Measurements from ENCODE around the gene CNTNAP4. TPM values are rescaled to one million over a fixed set of nuclear protein-coding genes. Genes with fewer than 3 reads are reported as not detected.

Gene CNTNAP4
- polyA plus RNA-seq, 2 of the 4 experiments (the other 2 are of a cell fraction): not detected

GRCh38 chr16:76345163-76345661 is 68.0 kb downstream of the CNTNAP4 start:
- TF ChIP-seq FOSL2 (IDR thresholded peaks at IDR 0.05): no peak
- TF ChIP-seq FOSL2 (CRISPR knock-in tag; IDR thresholded peaks at IDR 0.05): no peak
- TF ChIP-seq HOXB5 (CRISPR knock-in tag; IDR thresholded peaks at IDR 0.05): no peak
- TF ChIP-seq KDM5A (IDR thresholded peaks at IDR 0.05): no peak
- TF ChIP-seq ELK1 (IDR thresholded peaks at IDR 0.05; ENCODE audit: low read depth, low read length): no peak
- no peak for TF ChIP-seq HES2 (IDR thresholded peaks at IDR 0.05)
- TF ChIP-seq SMC3 (IDR thresholded peaks at IDR 0.05): no peak
- WGBS (ENCODE audit: missing lambda C conversion rate): 28% methylated on average over 3 of the region's 3 CpGs
- DNase-seq (ENCODE audit: low read depth in 1 of 2, low spot score in 1 of 2) (no peak), FAIRE-seq (no peak), ATAC-seq (no peak)
- no peak overlapping the region for H3K27ac ChIP-seq
- no peaks in the 10 kb centered on the region for H3K9me3 ChIP-seq
- no peak overlapping the region for H3K4me3 ChIP-seq
- H3K4me1 ChIP-seq: no peaks in the 10 kb centered on the region
- no peak overlapping the region for H3K4me2 ChIP-seq
- ChIA-PET POLR2A (no interaction called here), CTCF (no interaction called here)

GRCh38 chr16:76346210-76346609 is 69.0 kb downstream of the CNTNAP4 start:
- no peak overlapping the region for H3K4me3 ChIP-seq
- no peak overlapping the region for H3K27ac ChIP-seq
- DNase-seq (ENCODE audit: low read depth in 1 of 2, low spot score in 1 of 2) (no peak), FAIRE-seq (no peak), ATAC-seq (no peak)
- no peaks in the 10 kb centered on the region for H3K9me3 ChIP-seq
- WGBS (ENCODE audit: missing lambda C conversion rate): 47% methylated on average over 3 of the region's 3 CpGs
- H3K4me2 ChIP-seq: no peak overlapping the region
- no peak for TF ChIP-seq FOSL2 (IDR thresholded peaks at IDR 0.05)
- TF ChIP-seq FOSL2 (CRISPR knock-in tag; IDR thresholded peaks at IDR 0.05): no peak
- TF ChIP-seq ZC3H11A (IDR thresholded peaks at IDR 0.05): no peak
- TF ChIP-seq HOXB5 (CRISPR knock-in tag; IDR thresholded peaks at IDR 0.05): no peak
- CTCF ChIA-PET: no interaction called here
- POLR2A ChIA-PET: no interaction called here
- H3K4me1 ChIP-seq: no peaks in the 10 kb centered on the region

GRCh38 chr16:76351441-76351840 is 74.2 kb downstream of the CNTNAP4 start:
- ChIA-PET POLR2A (no interaction called here), CTCF (no interaction called here)
- H3K9me3 ChIP-seq: no peaks in the 10 kb centered on the region
- ATAC-seq (no peak), FAIRE-seq (no peak), DNase-seq (ENCODE audit: low read depth in 1 of 2, low spot score in 1 of 2) (no peak)
- no peak overlapping the region for H3K4me3 ChIP-seq
- H3K4me1 ChIP-seq: no peaks in the 10 kb centered on the region
- H3K4me2 ChIP-seq: no peak overlapping the region
- 23% methylated on average over 5 of the region's 5 CpGs for WGBS (ENCODE audit: missing lambda C conversion rate)
- no peak overlapping the region for H3K27ac ChIP-seq
- TF ChIP-seq USF2 (IDR thresholded peaks at IDR 0.05) (no peak), FOSL2 (IDR thresholded peaks at IDR 0.05) (no peak), FOSL2 (CRISPR knock-in tag; IDR thresholded peaks at IDR 0.05) (no peak), JUNB (IDR thresholded peaks at IDR 0.05) (no peak), NFE2L2 (conservative IDR thresholded peaks at IDR 0.05; ENCODE audit: low read length) (no peak)

GRCh38 chr16:76360404-76360803 is 83.2 kb downstream of the CNTNAP4 start:
- DNase-seq (ENCODE audit: low read depth in 1 of 2, low spot score in 1 of 2) (no peak), FAIRE-seq (no peak), ATAC-seq (no peak)
- CTCF ChIA-PET: no interaction called here
- POLR2A ChIA-PET: no interaction called here
- TF ChIP-seq SMC3 (IDR thresholded peaks at IDR 0.05) (no peak), FOXS1 (CRISPR knock-in tag; IDR thresholded peaks at IDR 0.05) (no peak), NR3C1 (IDR thresholded peaks at IDR 0.05) (no peak), TP53 (CRISPR knock-in tag; IDR thresholded peaks at IDR 0.05) (no peak), USF2 (IDR thresholded peaks at IDR 0.05) (no peak), JUN (IDR thresholded peaks at IDR 0.05) (no peak), HEYL (CRISPR knock-in tag; IDR thresholded peaks at IDR 0.05) (no peak)
- no peak overlapping the region for H3K4me3 ChIP-seq
- no peak overlapping the region for H3K4me2 ChIP-seq
- H3K27ac ChIP-seq: no peak overlapping the region
- 18% methylated on average over 1 of the region's 1 CpG for WGBS (ENCODE audit: missing lambda C conversion rate)
- H3K4me1 ChIP-seq: no peaks in the 10 kb centered on the region
- H3K9me3 ChIP-seq: no peaks in the 10 kb centered on the region

Measured in A549 (cell line).